Endometrial microvascular endothelial cells (primary cell): ENCODE measurements around the gene URI1. TPM values are rescaled to one million over a fixed set of nuclear protein-coding genes. Genes with fewer than 3 reads are reported as not detected.
"Not testable (repeated sequence)": the region's sequence is repeated elsewhere in the genome, so short reads cannot be mapped to it uniquely, and the experiment has no call there.

Experiments used
- in situ Hi-C: cut with HindIII; loops from 2 replicates; pipeline ENCODE4 v1.10.0; 2017; ENCODE audit warnings: low sequenced_read_pairs, low pct_unique_long_range_greater_than_20kb; ENCODE audit errors: inconsistent ontology term
- total RNA-seq: library from RNA; depleted of rRNA; stranded (reverse); fragments of >200 nt; gene quantifications from one replicate; pipeline ENCODE4 v1.2.3, GENCODE V29; 2015; ENCODE audit errors: inconsistent ontology term

Gene URI1
- total RNA-seq, 1 donor from 2014 or later, result 23.2 TPM

- in situ Hi-C loops, result no loop called here
Observed at GRCh38 chr19:29936409-29936808, 5.6 kb upstream of the URI1 start.

GRCh38 chr19:29939628-29940027 lies 2.4 kb upstream of the URI1 start:
- in situ Hi-C loops, result no loop called here

GRCh38 chr19:29940971-29941585 lies 961 bp upstream of the URI1 start:
- in situ Hi-C loops, result no loop called here

- in situ Hi-C loops, result no loop called here
Observed at GRCh38 chr19:29942404-29943261, 594 bp downstream of the URI1 start.

GRCh38 chr19:29943615-29944014 lies 1.6 kb downstream of the URI1 start:
- in situ Hi-C loops, result no loop called here

GRCh38 chr19:29944390-29945012 lies 2.5 kb downstream of the URI1 start:
- in situ Hi-C loops, result no loop called here

GRCh38 chr19:29945017-29945416 lies 3.0 kb downstream of the URI1 start:
- in situ Hi-C loops, result no loop called here

GRCh38 chr19:29945433-29945832 lies 3.4 kb downstream of the URI1 start:
- in situ Hi-C loops, result no loop called here

GRCh38 chr19:29946645-29947044 lies 4.6 kb downstream of the URI1 start:
- in situ Hi-C loops, result no loop called here

GRCh38 chr19:29947871-29948270 lies 5.8 kb downstream of the URI1 start:
- in situ Hi-C loops, result no loop called here

GRCh38 chr19:29948759-29949470 lies 6.9 kb downstream of the URI1 start:
- in situ Hi-C loops, result not testable (repeated sequence)

- in situ Hi-C loops, result no loop called here
Observed at GRCh38 chr19:29952177-29952576, 10.1 kb downstream of the URI1 start.

- in situ Hi-C loops, result no loop called here
Observed at GRCh38 chr19:29952646-29953045, 10.6 kb downstream of the URI1 start.

GRCh38 chr19:29953352-29954247 lies 11.6 kb downstream of the URI1 start:
- in situ Hi-C loops, result no loop called here

- in situ Hi-C loops, result no loop called here
Observed at GRCh38 chr19:29956855-29957254, 14.8 kb downstream of the URI1 start.

GRCh38 chr19:29961311-29961710 lies 19.3 kb downstream of the URI1 start:
- in situ Hi-C loops, result no loop called here

GRCh38 chr19:29962793-29963192 lies 20.8 kb downstream of the URI1 start:
- in situ Hi-C loops, result no loop called here

- in situ Hi-C loops, result no loop called here
Observed at GRCh38 chr19:29963576-29963975, 21.5 kb downstream of the URI1 start.
